GM19238 (cell line): Measurements from ENCODE around the gene ZNRF3.

Source experiments
- DNase-seq: peaks from one replicate; pipeline ENCODE4 v3.0.0; 2011; ENCODE audit warnings: low spot score; ENCODE audit not compliant: insufficient read length

ZNRF3 gene

GRCh38 chr22:28981818-28982499 lies 98.6 kb downstream of the ZNRF3 start:
- no peak for DNase-seq

- DNase-seq, result no peak
Observed at GRCh38 chr22:28983190-28983589, 99.8 kb downstream of the ZNRF3 start.

GRCh38 chr22:28983788-28984441 lies 100.5 kb downstream of the ZNRF3 start:
- DNase-seq, result no peak

- DNase-seq, result no peak
Observed at GRCh38 chr22:28984482-28985158, 101.2 kb downstream of the ZNRF3 start.

- no peak for DNase-seq
Observed at GRCh38 chr22:28985581-28986290, 102.4 kb downstream of the ZNRF3 start.

GRCh38 chr22:28986366-28986765 lies 103.0 kb downstream of the ZNRF3 start:
- no peak for DNase-seq

GRCh38 chr22:28988457-28988856 lies 105.1 kb downstream of the ZNRF3 start:
- no peak for DNase-seq

- DNase-seq, result no peak
Observed at GRCh38 chr22:28989035-28989464, 105.7 kb downstream of the ZNRF3 start.

GRCh38 chr22:28989484-28989883 lies 106.1 kb downstream of the ZNRF3 start:
- DNase-seq, result no peak

- no peak for DNase-seq
Observed at GRCh38 chr22:28989912-28990311, 106.5 kb downstream of the ZNRF3 start.

- no peak for DNase-seq
Observed at GRCh38 chr22:28992565-28993356, 109.4 kb downstream of the ZNRF3 start.

- no peak for DNase-seq
Observed at GRCh38 chr22:28994522-28994921, 111.2 kb downstream of the ZNRF3 start.

GRCh38 chr22:28995551-28995950 lies 112.2 kb downstream of the ZNRF3 start:
- no peak for DNase-seq

GRCh38 chr22:28997342-28997741 lies 114.0 kb downstream of the ZNRF3 start:
- no peak for DNase-seq

- no peak for DNase-seq
Observed at GRCh38 chr22:28998681-28999080, 115.3 kb downstream of the ZNRF3 start.

GRCh38 chr22:28999510-28999909 lies 116.1 kb downstream of the ZNRF3 start:
- DNase-seq, result no peak

- DNase-seq, result no peak
Observed at GRCh38 chr22:28999919-29000556, 116.7 kb downstream of the ZNRF3 start.

GRCh38 chr22:29000641-29001040 lies 117.3 kb downstream of the ZNRF3 start:
- no peak for DNase-seq

GRCh38 chr22:29002603-29003002 lies 119.2 kb downstream of the ZNRF3 start:
- no peak for DNase-seq

- DNase-seq, result no peak
Observed at GRCh38 chr22:29003552-29003951, 120.2 kb downstream of the ZNRF3 start.
